HepG2 (cell line): ENCODE data around the gene HSPA5. TPM values are rescaled to one million over a fixed set of nuclear protein-coding genes. Genes with fewer than 3 reads are reported as not detected.

Source experiments
- CBFB ChIP-seq: sonication (generic); formaldehyde crosslinking; IDR thresholded peaks from 2 replicates; pipeline ENCODE4 v1.4.0; 2020; ENCODE audit warnings: missing genetic modification reagents
- GLI4 ChIP-seq: sonication (generic); formaldehyde crosslinking; IDR thresholded peaks from 2 replicates; pipeline ENCODE4 v1.5.1; 2020; ENCODE audit warnings: missing genetic modification reagents, mild to moderate bottlenecking, moderate library complexity, borderline replicate concordance
- HBP1 ChIP-seq: IDR thresholded peaks from 2 replicates; pipeline ENCODE4 v1.6.1; 2016; ENCODE audit warnings: low read depth, control low read depth
- IKZF4 ChIP-seq: sonication (generic); formaldehyde crosslinking; IDR thresholded peaks from 2 replicates; pipeline ENCODE4 v1.5.1; 2020; ENCODE audit warnings: borderline replicate concordance, mild to moderate bottlenecking, low read depth, missing genetic modification reagents; ENCODE audit errors: not compliant biosample characterization
- KDM2A ChIP-seq: sonication (generic); formaldehyde crosslinking; IDR thresholded peaks from 2 replicates; pipeline ENCODE4 v1.4.0; 2020; ENCODE audit warnings: low read depth, missing genetic modification reagents, borderline replicate concordance
- POGK ChIP-seq: sonication (generic); formaldehyde crosslinking; conservative IDR thresholded peaks from 2 replicates; pipeline ENCODE4 v1.8.0; 2022; ENCODE audit warnings: mild to moderate bottlenecking, moderate library complexity, missing genetic modification reagents
- SETDB1 ChIP-seq: sonication (generic); formaldehyde crosslinking; IDR thresholded peaks from 2 replicates; pipeline ENCODE4 v1.5.1; 2020; ENCODE audit warnings: missing genetic modification reagents, mild to moderate bottlenecking, borderline replicate concordance
- THAP9 ChIP-seq: sonication (generic); formaldehyde crosslinking; IDR thresholded peaks from 2 replicates; pipeline ENCODE4; 2020; ENCODE audit warnings: missing genetic modification reagents, mild to moderate bottlenecking, borderline replicate concordance
- ZNF136 ChIP-seq: sonication (generic); formaldehyde crosslinking; IDR thresholded peaks from 2 replicates; pipeline ENCODE4 v1.8.1; 2022; ENCODE audit warnings: low read depth, mild to moderate bottlenecking, moderate library complexity, missing genetic modification reagents
- ZNF276 ChIP-seq: sonication (generic); formaldehyde crosslinking; IDR thresholded peaks from 2 replicates; pipeline ENCODE4 v1.4.0; 2020; ENCODE audit warnings: mild to moderate bottlenecking, low read depth, missing genetic modification reagents
- ZNF816 ChIP-seq: sonication (generic); formaldehyde crosslinking; IDR thresholded peaks from 2 replicates; pipeline ENCODE4 v1.8.0; 2022; ENCODE audit warnings: missing genetic modification reagents, mild to moderate bottlenecking, borderline replicate concordance
- ZZZ3 ChIP-seq: sonication (generic); formaldehyde crosslinking; IDR thresholded peaks from 2 replicates; pipeline ENCODE4 v1.4.0; 2020; ENCODE audit warnings: missing genetic modification reagents, mild to moderate bottlenecking, borderline replicate concordance
- polyA plus RNA-seq, 8 experiments: library from polyadenylated mRNA; depleted of rRNA in 3 of 8; stranded (reverse) in 7 of 8; unstranded in 1 of 8; fragments of >200 nt; fragmentation: Illumina TruSeq in 4 of 8; extraction: Trizol in 4 of 8; gene quantifications; 2 replicates each; pipeline versions ENCODE4 v1.2.1 to v1.2.3, GENCODE V29; 2011 to 2016; ENCODE audit warnings: low read depth in 4 of 8, missing spikeins in 1 of 8, mixed read lengths in 1 of 8; ENCODE audit not compliant: insufficient read depth in 1 of 8
- total RNA-seq, 5 experiments: library from RNA; depleted of rRNA; stranded (reverse); fragments of >200 nt; fragmentation: Illumina TruSeq; extraction: Trizol; gene quantifications; 2 replicates each; pipeline ENCODE4 v1.2.3, GENCODE V29; 2016; ENCODE audit warnings: low read depth in 1 of 5
- TF ChIP-seq, protein P1 (sequence below): sonication (generic); formaldehyde crosslinking; IDR thresholded peaks from 2 replicates; pipeline ENCODE4 v1.4.0; 2020; ENCODE audit warnings: missing genetic modification reagents
- TF ChIP-seq, protein P2 (sequence below): sonication (generic); formaldehyde crosslinking; IDR thresholded peaks from 2 replicates; pipeline ENCODE4 v1.8.1; 2023; ENCODE audit warnings: missing genetic modification reagents, mild to moderate bottlenecking, borderline replicate concordance

The HSPA5 gene
- total and polyA plus RNA-seq, 2 of the 13 experiments (the other 11 are each of a cell fraction or from before 2014, with no cell fraction given): 201 to 206 TPM

DNA sequence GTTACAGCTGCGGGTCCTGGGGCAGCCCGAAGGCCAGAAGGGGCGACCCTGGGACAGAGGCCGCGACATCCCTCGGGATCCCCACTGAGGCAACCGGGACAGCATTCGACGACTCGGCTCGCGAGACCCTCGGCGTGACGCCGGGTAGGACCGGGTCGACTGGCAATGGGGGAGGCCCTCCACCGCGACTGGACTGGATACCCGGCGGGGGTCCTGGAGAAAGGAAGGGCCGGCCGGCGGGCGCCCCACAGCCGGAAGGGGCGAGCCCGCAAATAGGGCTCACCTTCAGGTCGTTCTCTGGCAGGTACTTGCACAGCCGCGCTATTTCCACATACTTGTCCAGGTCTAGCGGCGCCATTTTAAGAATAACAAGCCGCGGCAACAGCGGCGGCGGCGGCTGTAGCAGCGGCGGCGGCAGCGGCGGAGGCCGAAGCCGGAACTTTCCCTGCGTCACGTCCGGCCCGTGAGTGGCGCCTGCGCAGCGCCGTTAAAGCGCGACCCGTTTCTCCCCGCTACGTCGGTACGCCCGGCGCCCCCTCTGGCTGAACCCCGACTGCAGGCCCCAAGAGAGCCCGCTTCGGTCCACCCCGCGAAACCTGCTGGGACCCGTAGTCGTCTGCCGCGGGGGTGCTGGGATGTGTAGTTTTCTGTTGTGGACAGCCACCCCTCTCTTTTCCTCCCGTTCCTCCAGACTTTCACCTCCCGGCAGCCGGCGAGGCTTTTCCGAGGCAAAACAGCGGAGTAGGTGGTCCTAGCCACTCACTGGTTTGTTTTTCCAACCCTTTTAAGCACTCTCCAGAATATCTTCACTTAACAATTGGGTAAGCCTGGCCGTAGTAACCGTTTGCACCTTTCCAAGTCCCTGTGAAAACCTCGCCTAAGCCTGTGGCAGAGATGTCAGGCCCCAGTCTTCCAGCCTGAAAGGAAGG lies 51.5 kb downstream of the HSPA5 start, which contains the start of gene PPP6C (continued):
- TF ChIP-seq ZNF276 (CRISPR knock-in tag) (no peak), KDM2A (peak; percentile 94), SETDB1 (no peak), IKZF4 (CRISPR knock-in tag) (no peak), ZNF136 (CRISPR knock-in tag) (no peak), POGK (CRISPR knock-in tag) (peak; percentile 75; the same call in 1 of the 2 replicates), THAP9 (CRISPR knock-in tag) (peak; percentile 89; the same call in 1 of the 2 replicates), ZZZ3 (CRISPR knock-in tag) (no peak), HBP1 (CRISPR knock-in tag) (no peak), ZNF816 (CRISPR knock-in tag) (no peak), GLI4 (CRISPR knock-in tag) (no peak), CBFB (peak; percentile 77)
- TF ChIP-seq, protein P1, sequence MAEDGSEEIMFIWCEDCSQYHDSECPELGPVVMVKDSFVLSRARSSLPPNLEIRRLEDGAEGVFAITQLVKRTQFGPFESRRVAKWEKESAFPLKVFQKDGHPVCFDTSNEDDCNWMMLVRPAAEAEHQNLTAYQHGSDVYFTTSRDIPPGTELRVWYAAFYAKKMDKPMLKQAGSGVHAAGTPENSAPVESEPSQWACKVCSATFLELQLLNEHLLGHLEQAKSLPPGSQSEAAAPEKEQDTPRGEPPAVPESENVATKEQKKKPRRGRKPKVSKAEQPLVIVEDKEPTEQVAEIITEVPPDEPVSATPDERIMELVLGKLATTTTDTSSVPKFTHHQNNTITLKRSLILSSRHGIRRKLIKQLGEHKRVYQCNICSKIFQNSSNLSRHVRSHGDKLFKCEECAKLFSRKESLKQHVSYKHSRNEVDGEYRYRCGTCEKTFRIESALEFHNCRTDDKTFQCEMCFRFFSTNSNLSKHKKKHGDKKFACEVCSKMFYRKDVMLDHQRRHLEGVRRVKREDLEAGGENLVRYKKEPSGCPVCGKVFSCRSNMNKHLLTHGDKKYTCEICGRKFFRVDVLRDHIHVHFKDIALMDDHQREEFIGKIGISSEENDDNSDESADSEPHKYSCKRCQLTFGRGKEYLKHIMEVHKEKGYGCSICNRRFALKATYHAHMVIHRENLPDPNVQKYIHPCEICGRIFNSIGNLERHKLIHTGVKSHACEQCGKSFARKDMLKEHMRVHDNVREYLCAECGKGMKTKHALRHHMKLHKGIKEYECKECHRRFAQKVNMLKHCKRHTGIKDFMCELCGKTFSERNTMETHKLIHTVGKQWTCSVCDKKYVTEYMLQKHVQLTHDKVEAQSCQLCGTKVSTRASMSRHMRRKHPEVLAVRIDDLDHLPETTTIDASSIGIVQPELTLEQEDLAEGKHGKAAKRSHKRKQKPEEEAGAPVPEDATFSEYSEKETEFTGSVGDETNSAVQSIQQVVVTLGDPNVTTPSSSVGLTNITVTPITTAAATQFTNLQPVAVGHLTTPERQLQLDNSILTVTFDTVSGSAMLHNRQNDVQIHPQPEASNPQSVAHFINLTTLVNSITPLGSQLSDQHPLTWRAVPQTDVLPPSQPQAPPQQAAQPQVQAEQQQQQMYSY: no peak
- TF ChIP-seq, protein P2, sequence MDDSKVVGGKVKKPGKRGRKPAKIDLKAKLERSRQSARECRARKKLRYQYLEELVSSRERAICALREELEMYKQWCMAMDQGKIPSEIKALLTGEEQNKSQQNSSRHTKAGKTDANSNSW (CRISPR knock-in tag): no peak
